ENCODE results near the gene METTL16. TPM values are rescaled to one million over a fixed set of nuclear protein-coding genes. Genes with fewer than 3 reads are reported as not detected.
A peak's percentile ranks its signal among the peaks of the same experiment; 100 is the strongest.

METTL16 gene
- total RNA-seq, 1 donor, result 14.8 TPM

- Histone ChIP-seq H3K4me1 (ENCODE audit: insufficient read depth, low read length) (peaks cover 7% of the 10 kb centered on the region), H3K9me3 (ENCODE audit: low read depth, low read length) (no peaks in the 10 kb centered on the region), H2AFZ (ENCODE audit: low read length) (no peak overlapping the region), H3K79me2 (ENCODE audit: insufficient read depth, low read length) (no peaks in the 10 kb centered on the region), H3K36me3 (ENCODE audit: insufficient read depth, low read length) (peaks cover 24% of the 10 kb centered on the region), H3K4me3 (ENCODE audit: insufficient read depth, low read length) (no peak overlapping the region), H3K27me3 (ENCODE audit: insufficient read depth, low read length) (no peaks in the 10 kb centered on the region), H3K27ac (ENCODE audit: low read depth, low read length) (peak overlapping the region; percentile 77), H4K20me1 (ENCODE audit: insufficient read depth, low read length) (no peaks in the 10 kb centered on the region), H3K4me2 (ENCODE audit: insufficient read depth, low read length) (peak overlapping the region; percentile 13)
- TF ChIP-seq, protein P1, sequence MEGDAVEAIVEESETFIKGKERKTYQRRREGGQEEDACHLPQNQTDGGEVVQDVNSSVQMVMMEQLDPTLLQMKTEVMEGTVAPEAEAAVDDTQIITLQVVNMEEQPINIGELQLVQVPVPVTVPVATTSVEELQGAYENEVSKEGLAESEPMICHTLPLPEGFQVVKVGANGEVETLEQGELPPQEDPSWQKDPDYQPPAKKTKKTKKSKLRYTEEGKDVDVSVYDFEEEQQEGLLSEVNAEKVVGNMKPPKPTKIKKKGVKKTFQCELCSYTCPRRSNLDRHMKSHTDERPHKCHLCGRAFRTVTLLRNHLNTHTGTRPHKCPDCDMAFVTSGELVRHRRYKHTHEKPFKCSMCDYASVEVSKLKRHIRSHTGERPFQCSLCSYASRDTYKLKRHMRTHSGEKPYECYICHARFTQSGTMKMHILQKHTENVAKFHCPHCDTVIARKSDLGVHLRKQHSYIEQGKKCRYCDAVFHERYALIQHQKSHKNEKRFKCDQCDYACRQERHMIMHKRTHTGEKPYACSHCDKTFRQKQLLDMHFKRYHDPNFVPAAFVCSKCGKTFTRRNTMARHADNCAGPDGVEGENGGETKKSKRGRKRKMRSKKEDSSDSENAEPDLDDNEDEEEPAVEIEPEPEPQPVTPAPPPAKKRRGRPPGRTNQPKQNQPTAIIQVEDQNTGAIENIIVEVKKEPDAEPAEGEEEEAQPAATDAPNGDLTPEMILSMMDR (IDR thresholded peaks at IDR 0.05; ENCODE audit: extremely low read depth, low read depth, low read length), result no peak
- peak; percentile 93 for DNase-seq (ENCODE audit: insufficient read length, low spot score, missing footprints)
Observed at GRCh38 chr17:2438823-2439222, 72.9 kb downstream of the METTL16 start.

- Histone ChIP-seq H2AFZ (ENCODE audit: low read length) (no peak overlapping the region), H3K27ac (ENCODE audit: low read depth, low read length) (no peak overlapping the region), H3K4me1 (ENCODE audit: insufficient read depth, low read length) (peaks cover 7% of the 10 kb centered on the region), H3K4me2 (ENCODE audit: insufficient read depth, low read length) (no peak overlapping the region), H4K20me1 (ENCODE audit: insufficient read depth, low read length) (no peaks in the 10 kb centered on the region), H3K9me3 (ENCODE audit: low read depth, low read length) (no peaks in the 10 kb centered on the region), H3K4me3 (ENCODE audit: insufficient read depth, low read length) (no peak overlapping the region), H3K36me3 (ENCODE audit: insufficient read depth, low read length) (peaks cover 35% of the 10 kb centered on the region), H3K79me2 (ENCODE audit: insufficient read depth, low read length) (no peaks in the 10 kb centered on the region), H3K27me3 (ENCODE audit: insufficient read depth, low read length) (no peaks in the 10 kb centered on the region)
- TF ChIP-seq, protein P1 (IDR thresholded peaks at IDR 0.05; ENCODE audit: extremely low read depth, low read depth, low read length), result no peak
- DNase-seq (ENCODE audit: insufficient read length, low spot score, missing footprints), result no peak
Observed at GRCh38 chr17:2436316-2436905, 75.3 kb downstream of the METTL16 start.

DNA sequence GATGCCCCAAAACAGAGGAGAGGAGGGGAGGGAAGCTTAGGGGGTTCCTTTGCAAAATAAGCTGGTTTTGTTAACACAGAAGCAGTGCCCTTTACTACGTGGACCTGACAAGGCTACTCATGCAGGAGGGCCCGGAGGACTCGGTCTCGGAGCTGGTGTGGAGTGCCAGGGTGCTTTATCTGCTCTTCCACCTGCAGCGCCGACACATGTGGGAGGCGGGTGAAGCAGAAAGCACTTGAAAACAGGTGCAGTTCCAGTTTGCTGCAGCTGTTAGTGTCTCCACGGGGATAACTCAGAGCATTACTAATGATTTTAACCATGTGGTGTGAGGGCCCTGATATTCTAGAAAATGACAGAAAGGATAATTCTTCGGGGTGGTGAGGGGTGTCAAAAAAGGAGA, 75.8 kb downstream of the METTL16 start:
- no peaks in the 10 kb centered on the region for H3K27me3 ChIP-seq (ENCODE audit: insufficient read depth, low read length)
- H3K27ac ChIP-seq (ENCODE audit: low read depth, low read length), result no peak overlapping the region
- TF ChIP-seq, protein P1 (IDR thresholded peaks at IDR 0.05; ENCODE audit: extremely low read depth, low read depth, low read length), result no peak
- H3K79me2 ChIP-seq (ENCODE audit: insufficient read depth, low read length), result no peaks in the 10 kb centered on the region
- H3K9me3 ChIP-seq (ENCODE audit: low read depth, low read length), result no peaks in the 10 kb centered on the region
- peaks cover 7% of the 10 kb centered on the region for H3K4me1 ChIP-seq (ENCODE audit: insufficient read depth, low read length)
- no peak overlapping the region for H3K4me3 ChIP-seq (ENCODE audit: insufficient read depth, low read length)
- no peak overlapping the region for H3K4me2 ChIP-seq (ENCODE audit: insufficient read depth, low read length)
- no peak for DNase-seq (ENCODE audit: insufficient read length, low spot score, missing footprints)
- peaks cover 31% of the 10 kb centered on the region for H3K36me3 ChIP-seq (ENCODE audit: insufficient read depth, low read length)
- no peaks in the 10 kb centered on the region for H4K20me1 ChIP-seq (ENCODE audit: insufficient read depth, low read length)
- H2AFZ ChIP-seq (ENCODE audit: low read length), result no peak overlapping the region

DNA sequence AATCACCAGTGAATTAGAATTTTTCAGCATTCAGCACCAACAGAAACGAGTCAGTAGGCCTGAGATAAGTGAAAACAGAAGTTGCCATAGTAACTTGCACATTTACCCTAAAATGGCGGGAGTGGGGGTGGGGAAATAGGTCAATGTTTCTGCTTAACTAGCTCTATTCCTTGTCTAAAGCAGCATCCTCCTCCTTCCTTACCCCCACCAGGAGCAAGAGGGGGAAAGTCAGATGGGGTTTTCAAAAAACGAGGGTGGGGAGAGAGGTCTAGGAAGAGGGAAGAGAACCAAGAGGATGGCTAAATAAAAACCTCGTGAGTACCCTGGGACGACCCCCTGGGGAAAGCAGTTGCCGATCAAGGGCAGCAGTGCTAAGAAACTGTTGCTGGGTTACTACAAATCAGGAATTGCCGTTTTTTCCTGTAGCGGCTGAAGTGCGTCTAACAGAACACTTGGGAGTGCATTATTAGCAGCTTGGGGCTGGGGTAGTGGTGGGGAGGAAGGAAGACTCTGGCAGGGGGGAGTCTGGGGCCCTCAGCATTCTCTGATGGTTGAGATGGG, 76.4 kb downstream of the METTL16 start:
- Histone ChIP-seq H3K36me3 (ENCODE audit: insufficient read depth, low read length) (peaks cover 29% of the 10 kb centered on the region), H3K4me1 (ENCODE audit: insufficient read depth, low read length) (peaks cover 7% of the 10 kb centered on the region), H3K27me3 (ENCODE audit: insufficient read depth, low read length) (no peaks in the 10 kb centered on the region), H3K79me2 (ENCODE audit: insufficient read depth, low read length) (no peaks in the 10 kb centered on the region), H3K27ac (ENCODE audit: low read depth, low read length) (no peak overlapping the region), H2AFZ (ENCODE audit: low read length) (no peak overlapping the region), H3K4me3 (ENCODE audit: insufficient read depth, low read length) (no peak overlapping the region), H3K9me3 (ENCODE audit: low read depth, low read length) (no peaks in the 10 kb centered on the region), H4K20me1 (ENCODE audit: insufficient read depth, low read length) (no peaks in the 10 kb centered on the region), H3K4me2 (ENCODE audit: insufficient read depth, low read length) (no peak overlapping the region)
- no peak for DNase-seq (ENCODE audit: insufficient read length, low spot score, missing footprints)
- TF ChIP-seq, protein P1 (IDR thresholded peaks at IDR 0.05; ENCODE audit: extremely low read depth, low read depth, low read length), result no peak

Data from osteoblast (primary cell).